Sigmoid colon (tissue), 7 donors: Measurements from ENCODE around the gene AFAP1. TPM values are rescaled to one million over a fixed set of nuclear protein-coding genes. Genes with fewer than 3 reads are reported as not detected.

Experiments used
- DNase-seq: peaks from one replicate; pipeline ENCODE4 v3.0.0-alpha.2; 2019
- H3K27ac ChIP-seq, 4 donors: fragments of 200-600 bp; sonication (generic); one replicate each; pipeline ENCODE4 v1.5.1; 2016 to 2019; ENCODE audit warnings: mild to moderate bottlenecking in 1 of 4
- H3K27me3 ChIP-seq, 3 donors: fragments of 200-600 bp; sonication (generic); one replicate each; pipeline ENCODE4 v1.5.1; 2019; ENCODE audit warnings: mild to moderate bottlenecking in 1 of 3
- H3K36me3 ChIP-seq, 4 donors: fragments of 200-600 bp; sonication (generic); one replicate each; pipeline ENCODE4 v1.5.1; 2016 to 2019
- H3K4me1 ChIP-seq, 4 donors: fragments of 200-600 bp; sonication (generic); one replicate each; pipeline ENCODE4 v1.5.1; 2017 to 2019
- H3K4me3 ChIP-seq, 4 donors: fragments of 200-600 bp; sonication (generic); one replicate each; pipeline ENCODE4 v1.5.1; 2017 to 2019; ENCODE audit warnings: mild to moderate bottlenecking in 2 of 4, moderate library complexity in 1 of 4
- H3K9me3 ChIP-seq, 4 donors: fragments of 200-600 bp in 3 of 4; sonication (generic) in 3 of 4; one replicate each; pipeline versions ENCODE4 v1.5.1 to v1.6.1; 2013 to 2019
- EP300 ChIP-seq, 4 donors: sonication (generic); formaldehyde crosslinking; IDR thresholded peaks; one replicate each; pipeline ENCODE4 v1.6.1; 2017; ENCODE audit warnings: antibody characterized with exemption in 4 of 4
- POLR2A ChIP-seq, 2 donors: fragments of 450-650 bp; IDR thresholded peaks; one replicate each; pipeline ENCODE4 v1.6.1; 2016; ENCODE audit warnings: antibody characterized with exemption in 2 of 2, mild to moderate bottlenecking in 2 of 2, moderate library complexity in 2 of 2
- POLR2AphosphoS5 ChIP-seq, 4 donors: sonication (generic); formaldehyde crosslinking; IDR thresholded peaks; one replicate each; pipeline ENCODE4 v1.6.1; 2017; ENCODE audit warnings: antibody characterized with exemption in 4 of 4
- WGBS, 2 donors: extraction: QIAGEN DNeasy Blood & Tissue Kit; methylation state at CpG; one replicate each; pipeline ENCODE4 v1.1.7; 2013; 5-methylcytosine and 5-hydroxymethylcytosine counted together
- intact Hi-C: fragments of 100-400 bp; cut with DNase I; formaldehyde crosslinking; loops from one replicate; pipeline ENCODE4 v1.15.1; 2023
- polyA plus RNA-seq, 3 donors: library from polyadenylated mRNA; stranded (reverse); fragments of 200-250 nt; gene quantifications; one replicate each; pipeline ENCODE4 v1.2.3, GENCODE V29; 2013
- total RNA-seq, 4 donors: library from RNA; depleted of rRNA; stranded (reverse); fragments of >200 nt; gene quantifications; one replicate each; pipeline ENCODE4 v1.1.0, GENCODE V29; 2016
- TF ChIP-seq, protein P1 (sequence below), 4 experiments: fragments of 450-650 bp in 3 of 4; fragments of 200-600 bp in 1 of 4; IDR thresholded peaks; one replicate each; pipeline ENCODE4 v1.5.1; 2016 to 2019; ENCODE audit warnings: antibody characterized with exemption in 4 of 4, mild to moderate bottlenecking in 3 of 4, moderate library complexity in 2 of 4
- donor health status: healthy with polysubstance abuse.
- donor health status: Bipolar disorder and iron deficiency.
- donor health status: healthy.

The AFAP1 gene
- total and polyA plus RNA-seq, 7 donors: 7.6 to 51.3 (median 24.0) TPM

DNA sequence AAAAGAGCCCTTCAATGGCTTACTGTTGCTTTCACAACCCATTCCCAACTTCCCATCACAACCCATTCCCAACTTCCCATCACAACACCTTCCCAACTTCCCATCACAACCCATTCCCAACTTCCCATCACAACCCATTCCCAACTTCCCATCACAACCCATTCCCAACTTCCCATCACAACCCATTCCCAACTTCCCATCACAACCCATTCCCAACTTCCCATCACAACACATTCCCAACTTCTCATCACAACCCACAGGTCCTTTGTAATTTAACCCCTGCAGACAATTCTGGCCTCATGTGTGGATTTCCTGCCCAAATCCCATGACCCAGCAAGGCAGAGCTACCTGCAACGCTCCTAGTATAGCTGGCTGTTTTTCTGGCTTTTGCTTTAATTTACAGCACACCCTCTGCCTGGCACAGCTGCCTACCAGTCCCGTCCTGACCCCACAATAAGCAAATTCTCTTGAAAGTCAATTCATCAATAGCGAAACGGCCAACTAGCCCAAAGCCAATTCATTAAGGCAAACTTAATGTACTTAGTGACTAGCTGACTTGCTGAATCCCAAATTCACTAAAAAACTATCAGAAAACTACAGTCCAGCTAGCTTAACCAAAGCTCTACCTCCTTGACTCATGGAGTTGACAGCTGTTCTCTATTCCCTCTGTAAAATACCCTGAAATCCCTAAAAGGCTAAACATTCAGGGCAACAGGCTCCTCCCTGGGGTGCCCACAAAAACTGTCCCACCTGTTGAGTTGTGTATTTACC lies 75.6 kb downstream of the AFAP1 start:
- intact Hi-C loops: no loop called here
- Histone ChIP-seq H3K4me1 (peaks cover 0 to 41% (median 23%) of the 10 kb centered on the region in 4 donors), H3K4me3 (no peak overlapping the region), H3K27ac (peak overlapping the region in 1 of 4 donors; percentile 7), H3K27me3 (no peaks in the 10 kb centered on the region), H3K9me3 (no peaks in the 10 kb centered on the region), H3K36me3 (peaks cover 0 to 20% (median 2%) of the 10 kb centered on the region in 4 donors)
- TF ChIP-seq POLR2AphosphoS5 (IDR thresholded peaks at IDR 0.05): no peak
- TF ChIP-seq POLR2A (IDR thresholded peaks at IDR 0.05): no peak
- TF ChIP-seq, protein P1, sequence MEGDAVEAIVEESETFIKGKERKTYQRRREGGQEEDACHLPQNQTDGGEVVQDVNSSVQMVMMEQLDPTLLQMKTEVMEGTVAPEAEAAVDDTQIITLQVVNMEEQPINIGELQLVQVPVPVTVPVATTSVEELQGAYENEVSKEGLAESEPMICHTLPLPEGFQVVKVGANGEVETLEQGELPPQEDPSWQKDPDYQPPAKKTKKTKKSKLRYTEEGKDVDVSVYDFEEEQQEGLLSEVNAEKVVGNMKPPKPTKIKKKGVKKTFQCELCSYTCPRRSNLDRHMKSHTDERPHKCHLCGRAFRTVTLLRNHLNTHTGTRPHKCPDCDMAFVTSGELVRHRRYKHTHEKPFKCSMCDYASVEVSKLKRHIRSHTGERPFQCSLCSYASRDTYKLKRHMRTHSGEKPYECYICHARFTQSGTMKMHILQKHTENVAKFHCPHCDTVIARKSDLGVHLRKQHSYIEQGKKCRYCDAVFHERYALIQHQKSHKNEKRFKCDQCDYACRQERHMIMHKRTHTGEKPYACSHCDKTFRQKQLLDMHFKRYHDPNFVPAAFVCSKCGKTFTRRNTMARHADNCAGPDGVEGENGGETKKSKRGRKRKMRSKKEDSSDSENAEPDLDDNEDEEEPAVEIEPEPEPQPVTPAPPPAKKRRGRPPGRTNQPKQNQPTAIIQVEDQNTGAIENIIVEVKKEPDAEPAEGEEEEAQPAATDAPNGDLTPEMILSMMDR (IDR thresholded peaks at IDR 0.05): no peak
- TF ChIP-seq EP300 (IDR thresholded peaks at IDR 0.05): no peak
- DNase-seq: peak; percentile 18
- WGBS, 2 donors: 94 to 95% methylated on average over 4 of the region's 4 CpGs

DNA sequence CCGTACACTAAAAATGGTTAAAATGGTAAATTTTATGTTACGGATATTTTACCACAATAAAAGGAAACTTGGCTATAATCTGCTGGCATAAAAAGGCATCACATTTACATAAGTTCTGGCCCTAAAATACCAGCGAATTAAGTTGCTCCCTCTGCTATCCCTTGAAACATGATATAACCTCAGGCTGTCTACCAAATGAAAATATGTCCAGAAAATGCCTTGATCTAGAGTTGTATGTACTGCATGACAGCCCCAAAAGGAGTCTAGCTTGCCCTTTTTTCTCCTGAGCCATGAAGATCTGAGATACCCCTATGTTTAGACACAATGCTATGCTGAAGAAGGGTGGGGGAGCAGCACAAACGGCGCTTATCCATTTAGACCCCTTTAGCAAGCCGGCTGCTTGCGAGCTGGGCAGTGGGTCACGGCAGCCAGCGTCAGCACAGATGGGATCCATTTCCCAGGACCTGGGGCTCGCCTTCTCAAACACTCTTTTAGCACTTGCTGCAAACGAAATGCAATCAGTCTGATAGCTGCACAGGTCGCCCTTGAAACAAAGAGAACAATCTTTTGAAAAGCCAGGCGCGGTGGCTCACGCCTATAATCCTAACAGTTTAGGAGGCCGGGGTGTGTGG lies 77.0 kb downstream of the AFAP1 start:
- WGBS, 2 donors: 87 to 91% methylated on average over 16 of the region's 16 CpGs
- TF ChIP-seq POLR2AphosphoS5 (IDR thresholded peaks at IDR 0.05): no peak
- TF ChIP-seq, protein P1 (IDR thresholded peaks at IDR 0.05): no peak
- no peak for TF ChIP-seq EP300 (IDR thresholded peaks at IDR 0.05)
- no peak for TF ChIP-seq POLR2A (IDR thresholded peaks at IDR 0.05)
- intact Hi-C loops: no loop called here
- no peak overlapping the region for H3K4me3 ChIP-seq
- H3K4me1 ChIP-seq: peaks cover 0 to 54% (median 34%) of the 10 kb centered on the region in 4 donors
- peak overlapping the region in 3 of 4 donors; percentile 25 to 64 (median 40) for H3K27ac ChIP-seq
- no peaks in the 10 kb centered on the region for H3K9me3 ChIP-seq
- no peaks in the 10 kb centered on the region for H3K27me3 ChIP-seq
- H3K36me3 ChIP-seq: peaks cover 0 to 12% (median 2%) of the 10 kb centered on the region in 4 donors
- peak; percentile 57 for DNase-seq

DNA sequence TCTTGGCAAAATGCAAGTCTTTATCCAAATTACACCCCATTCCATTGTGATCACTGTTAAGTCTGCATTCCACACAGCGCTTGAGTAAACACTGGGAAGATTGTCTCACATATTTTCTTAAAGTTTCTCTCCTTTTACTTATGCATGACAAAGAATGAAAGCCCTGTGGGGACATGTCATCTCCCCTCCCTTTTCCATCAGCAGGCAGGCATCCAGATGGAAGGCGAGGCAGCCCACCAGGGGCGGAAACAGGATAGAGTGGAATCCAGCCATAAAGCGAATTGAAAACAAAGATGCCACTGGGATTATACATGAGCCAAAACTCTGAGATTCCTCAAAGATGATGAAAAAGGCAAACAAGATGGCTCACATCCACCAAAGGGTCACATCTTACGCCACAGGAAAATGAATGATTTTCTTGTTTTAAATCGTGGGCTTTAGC lies 78.2 kb downstream of the AFAP1 start:
- peak; percentile 27 for DNase-seq
- 74 to 85% methylated on average over 6 of the region's 6 CpGs for WGBS, 2 donors
- intact Hi-C loops: no loop called here
- Histone ChIP-seq H3K4me3 (no peak overlapping the region), H3K27ac (peak overlapping the region; percentile 37 to 64 (median 50)), H3K4me1 (peaks cover 0 to 60% (median 42%) of the 10 kb centered on the region in 4 donors), H3K27me3 (no peaks in the 10 kb centered on the region), H3K9me3 (no peaks in the 10 kb centered on the region), H3K36me3 (peaks cover 0 to 3% (median 0%) of the 10 kb centered on the region in 4 donors)
- TF ChIP-seq EP300 (IDR thresholded peaks at IDR 0.05) (no peak), POLR2AphosphoS5 (IDR thresholded peaks at IDR 0.05) (no peak), POLR2A (IDR thresholded peaks at IDR 0.05) (no peak)
- TF ChIP-seq, protein P1 (IDR thresholded peaks at IDR 0.05): no peak

DNA sequence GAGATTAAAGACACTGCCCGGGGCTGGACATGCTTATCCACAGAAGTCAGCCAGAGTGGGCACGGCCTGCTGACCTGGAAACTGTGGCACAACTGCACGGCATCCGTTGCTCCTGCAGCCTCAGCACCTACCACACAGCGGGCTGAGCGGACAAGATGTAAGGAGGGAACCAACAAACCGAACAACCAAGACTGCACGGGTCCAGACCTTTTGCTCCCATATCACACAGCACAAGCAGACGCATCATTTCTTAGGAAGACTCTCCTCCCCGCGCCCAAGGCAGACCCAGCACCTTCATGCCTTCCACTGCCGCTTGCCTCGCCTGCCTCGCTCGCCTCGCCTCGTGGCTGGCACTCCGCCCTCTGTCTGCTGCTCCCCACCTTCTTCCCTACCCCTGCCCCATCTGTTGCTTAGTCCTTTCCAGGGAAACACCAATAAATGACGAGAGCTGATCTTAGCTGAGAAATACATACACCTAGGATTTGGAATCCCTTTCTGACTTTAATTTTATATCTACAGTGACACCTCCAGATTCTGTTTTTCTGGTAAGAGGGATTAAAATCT lies 79.0 kb downstream of the AFAP1 start:
- TF ChIP-seq POLR2A (IDR thresholded peaks at IDR 0.05) (no peak), EP300 (IDR thresholded peaks at IDR 0.05) (no peak), POLR2AphosphoS5 (IDR thresholded peaks at IDR 0.05) (no peak)
- TF ChIP-seq, protein P1 (IDR thresholded peaks at IDR 0.05): no peak
- H3K27ac ChIP-seq: peak overlapping the region in 3 of 4 donors; percentile 42 to 64 (median 57)
- intact Hi-C loops: no loop called here
- H3K4me3 ChIP-seq: no peak overlapping the region
- H3K4me1 ChIP-seq: peaks cover 0 to 62% (median 44%) of the 10 kb centered on the region in 4 donors
- DNase-seq: peak; percentile 62
- H3K27me3 ChIP-seq: no peaks in the 10 kb centered on the region
- H3K9me3 ChIP-seq: no peaks in the 10 kb centered on the region
- H3K36me3 ChIP-seq: no peaks in the 10 kb centered on the region
- WGBS, 2 donors: 90 to 92% methylated on average over 19 of the region's 19 CpGs
